ENCODE measurements around the gene ZEB2. TPM values are rescaled to one million over a fixed set of nuclear protein-coding genes. Genes with fewer than 3 reads are reported as not detected.

The ZEB2 gene
- total and polyA plus RNA-seq, 2 of the 13 experiments (the other 11 are each of a cell fraction or from before 2014, with no cell fraction given): 0.07 TPM; not detected in 1

DNA sequence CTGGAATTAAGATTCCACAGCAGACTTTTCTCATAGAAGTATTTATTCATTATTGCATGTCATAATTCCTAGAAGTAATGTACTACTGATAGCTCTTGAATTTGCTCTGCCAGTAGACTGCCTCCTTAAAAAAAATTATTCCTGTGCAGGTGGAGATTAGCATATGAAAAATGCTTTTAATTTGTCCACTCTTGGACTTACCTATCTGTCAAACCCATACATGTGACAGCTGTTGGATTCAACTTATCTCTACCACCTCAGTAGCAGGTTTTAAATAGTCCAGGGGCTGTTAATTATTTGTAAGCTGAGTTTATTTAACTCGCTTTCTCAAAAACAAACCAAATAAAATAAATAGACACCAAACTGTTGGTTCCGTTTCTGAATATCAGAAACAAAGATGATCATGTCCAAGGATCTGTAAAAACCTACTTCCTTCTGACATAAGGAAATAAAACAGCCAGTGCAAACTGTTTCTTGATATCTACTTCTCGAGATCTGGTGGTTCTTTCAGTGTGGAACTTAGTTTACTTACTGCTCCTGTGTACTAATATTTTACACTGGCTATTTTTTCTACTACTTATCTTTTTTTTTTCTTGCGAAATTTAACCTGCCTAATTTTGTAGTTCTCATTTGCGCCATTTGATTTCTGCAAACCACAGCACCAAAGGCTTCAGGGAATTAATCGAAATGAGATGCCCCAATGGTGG is 44.2 kb downstream of the ZEB2 start:
- Histone ChIP-seq H3K4me1 (ENCODE audit: insufficient read depth, low read length) (no peaks in the 10 kb centered on the region), H3K27ac (ENCODE audit: extremely low read length, insufficient read depth, low read length) (no peak overlapping the region), H4K20me1 (ENCODE audit: insufficient read depth, low read length) (no peaks in the 10 kb centered on the region), H3K79me2 (ENCODE audit: insufficient read depth, low read length) (no peaks in the 10 kb centered on the region), H3K36me3 (replicated peaks in 1 of 2; ENCODE audit: control insufficient read depth in 1 of 2, insufficient read depth in 2 of 2, low read length in 2 of 2) (no peaks in the 10 kb centered on the region), H3K27me3 (ENCODE audit: control insufficient read depth in 1 of 2, insufficient read depth in 2 of 2, low read length in 2 of 2) (no peaks in the 10 kb centered on the region; a peak in 1 of 5 replicates), H3K9me3 (ENCODE audit: low read length) (no peaks in the 10 kb centered on the region), H3K9ac (ENCODE audit: insufficient read depth, low read depth, low read length) (no peak overlapping the region), H3K4me3 (replicated peaks in 1 of 3; ENCODE audit: insufficient read depth in 1 of 3, low read depth in 2 of 3, low read length in 3 of 3) (no peak overlapping the region), H2AFZ (ENCODE audit: low read length) (no peak overlapping the region), H3K4me2 (ENCODE audit: low read depth, low read length) (no peak overlapping the region)
- CTCF ChIA-PET (ENCODE audit: low intra/inter-chr PET ratio, low total read pairs): no interaction called here
- in situ Hi-C loops (cut with HindIII; ENCODE audit: extremely low pct_ligation_motif_present, low pct_unique_long_range_greater_than_20kb): no loop called here
- DNase-seq (ENCODE audit: low spot score) (no peak), ATAC-seq (no peak), FAIRE-seq (no peak)
- 9% methylated on average over 6 of the region's 6 CpGs for WGBS (ENCODE audit: low lambda C conversion rate)
- intact Hi-C loops (cut with micrococcal nuclease; ENCODE audit: unreplicated experiment): no loop called here
- BruUV-seq (replicated peaks): no TSS peak
- POLR2A ChIA-PET: no interaction called here
- TF ChIP-seq ZNF264 (CRISPR knock-in tag; IDR thresholded peaks at IDR 0.05) (no peak), REL (CRISPR knock-in tag; conservative IDR thresholded peaks at IDR 0.05) (no peak), ZNF75D (CRISPR knock-in tag; IDR thresholded peaks at IDR 0.05; ENCODE audit: borderline replicate concordance) (no peak), EZH2 (conservative IDR thresholded peaks at IDR 0.05; ENCODE audit: low read depth, low read length) (no peak), HOXA9 (CRISPR knock-in tag; IDR thresholded peaks at IDR 0.05; ENCODE audit: borderline replicate concordance) (no peak), XRCC5 (optimal IDR thresholded peaks at IDR 0.05; ENCODE audit: low read length) (no peak), ZMYM2 (CRISPR knock-in tag; IDR thresholded peaks at IDR 0.05) (no peak), CCDC6 (CRISPR knock-in tag; IDR thresholded peaks at IDR 0.05) (no peak), ZNF207 (IDR thresholded peaks at IDR 0.05; ENCODE audit: borderline replicate concordance) (no peak), SATB2 (CRISPR knock-in tag; IDR thresholded peaks at IDR 0.05) (no peak), RARA (CRISPR knock-in tag; IDR thresholded peaks at IDR 0.05) (no peak), NPAS2 (CRISPR knock-in tag; IDR thresholded peaks at IDR 0.05; ENCODE audit: borderline replicate concordance) (no peak)
- TF ChIP-seq, protein P1, sequence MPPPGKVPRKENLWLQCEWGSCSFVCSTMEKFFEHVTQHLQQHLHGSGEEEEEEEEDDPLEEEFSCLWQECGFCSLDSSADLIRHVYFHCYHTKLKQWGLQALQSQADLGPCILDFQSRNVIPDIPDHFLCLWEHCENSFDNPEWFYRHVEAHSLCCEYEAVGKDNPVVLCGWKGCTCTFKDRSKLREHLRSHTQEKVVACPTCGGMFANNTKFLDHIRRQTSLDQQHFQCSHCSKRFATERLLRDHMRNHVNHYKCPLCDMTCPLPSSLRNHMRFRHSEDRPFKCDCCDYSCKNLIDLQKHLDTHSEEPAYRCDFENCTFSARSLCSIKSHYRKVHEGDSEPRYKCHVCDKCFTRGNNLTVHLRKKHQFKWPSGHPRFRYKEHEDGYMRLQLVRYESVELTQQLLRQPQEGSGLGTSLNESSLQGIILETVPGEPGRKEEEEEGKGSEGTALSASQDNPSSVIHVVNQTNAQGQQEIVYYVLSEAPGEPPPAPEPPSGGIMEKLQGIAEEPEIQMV (CRISPR knock-in tag; IDR thresholded peaks at IDR 0.05; ENCODE audit: low read depth): no peak

Measured in HepG2 (cell line).